ENCODE data around the gene BEND6. TPM values are rescaled to one million over a fixed set of nuclear protein-coding genes. Genes with fewer than 3 reads are reported as not detected.

The BEND6 gene
- total and polyA plus RNA-seq, 2 donors (not counting 1 experiment from before 2014, with no cell fraction given) = not detected

DNA sequence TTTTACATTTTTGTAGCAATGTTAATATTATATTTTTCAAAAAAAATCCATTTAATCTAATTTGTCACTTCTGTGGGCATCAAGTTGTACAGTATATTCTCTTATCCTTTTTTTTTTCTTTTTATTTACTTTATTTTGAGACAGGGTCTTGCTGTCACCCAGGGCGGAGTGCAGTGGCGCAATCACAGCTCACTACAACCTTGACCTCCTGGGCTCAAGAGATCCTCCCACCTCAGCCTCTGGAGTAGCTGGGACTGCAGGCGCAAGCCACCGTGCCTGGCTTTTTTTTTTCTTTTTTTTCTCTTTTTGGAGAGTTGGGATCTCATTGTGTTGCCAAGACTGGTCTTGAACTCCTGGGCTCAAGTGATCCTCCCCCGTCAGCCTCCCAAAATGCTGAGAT is 14.4 kb upstream of the BEND6 start:
- H3K27ac ChIP-seq (ENCODE audit: low read length in 2 of 2) = no peak overlapping the region
- no peak for TF ChIP-seq EZH2 (IDR thresholded peaks at IDR 0.05; ENCODE audit: borderline replicate concordance, insufficient read depth, low read depth, low read length, poor library complexity, severe bottlenecking)
- TF ChIP-seq, protein P1, sequence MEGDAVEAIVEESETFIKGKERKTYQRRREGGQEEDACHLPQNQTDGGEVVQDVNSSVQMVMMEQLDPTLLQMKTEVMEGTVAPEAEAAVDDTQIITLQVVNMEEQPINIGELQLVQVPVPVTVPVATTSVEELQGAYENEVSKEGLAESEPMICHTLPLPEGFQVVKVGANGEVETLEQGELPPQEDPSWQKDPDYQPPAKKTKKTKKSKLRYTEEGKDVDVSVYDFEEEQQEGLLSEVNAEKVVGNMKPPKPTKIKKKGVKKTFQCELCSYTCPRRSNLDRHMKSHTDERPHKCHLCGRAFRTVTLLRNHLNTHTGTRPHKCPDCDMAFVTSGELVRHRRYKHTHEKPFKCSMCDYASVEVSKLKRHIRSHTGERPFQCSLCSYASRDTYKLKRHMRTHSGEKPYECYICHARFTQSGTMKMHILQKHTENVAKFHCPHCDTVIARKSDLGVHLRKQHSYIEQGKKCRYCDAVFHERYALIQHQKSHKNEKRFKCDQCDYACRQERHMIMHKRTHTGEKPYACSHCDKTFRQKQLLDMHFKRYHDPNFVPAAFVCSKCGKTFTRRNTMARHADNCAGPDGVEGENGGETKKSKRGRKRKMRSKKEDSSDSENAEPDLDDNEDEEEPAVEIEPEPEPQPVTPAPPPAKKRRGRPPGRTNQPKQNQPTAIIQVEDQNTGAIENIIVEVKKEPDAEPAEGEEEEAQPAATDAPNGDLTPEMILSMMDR (IDR thresholded peaks at IDR 0.05) = no peak
- WGBS (ENCODE audit: insufficient coverage) = 100% methylated on average over 1 of the region's 5 CpGs
- DNase-seq (no peak), ATAC-seq (ENCODE audit: low read depth) (no peak)
- Mint-ChIP-seq H3K4me3 (no peak overlapping the region), H3K27me3 (peaks cover 17% of the 10 kb centered on the region), H3K9me3 (ENCODE audit: insufficient read depth) (no peaks in the 10 kb centered on the region), H3K27ac (no peak overlapping the region), H3K4me1 (no peaks in the 10 kb centered on the region)
- H3K27me3 ChIP-seq (replicated peaks in 1 of 4; ENCODE audit: control extremely low read depth in 1 of 4, control insufficient read depth in 3 of 4, insufficient read depth in 4 of 4, low read length in 3 of 4) = peaks cover 0 to 11% (median 4%) of the 10 kb centered on the region in 4 experiments
- CTCF ChIA-PET = no interaction called here
- H4K20me1 ChIP-seq (ENCODE audit: control insufficient read depth, insufficient read depth, low read length, poor library complexity, severe bottlenecking) = no peaks in the 10 kb centered on the region
- no peak overlapping the region for H3K4me2 ChIP-seq (replicated peaks; ENCODE audit: low read depth, low read length, poor library complexity, severe bottlenecking)
- H3K4me1 ChIP-seq (ENCODE audit: control insufficient read depth in 2 of 2, insufficient read depth in 2 of 2, low read length in 2 of 2) = no peaks in the 10 kb centered on the region
- H3K4me3 ChIP-seq (ENCODE audit: control extremely low read depth in 1 of 5, extremely low read depth in 1 of 5, insufficient read depth in 1 of 5, low read depth in 2 of 5, low read length in 4 of 5) = no peak overlapping the region
- no peak overlapping the region for H2AFZ ChIP-seq (ENCODE audit: insufficient read depth, low read depth, low read length, poor library complexity, severe bottlenecking)
- H3K9me3 ChIP-seq (ENCODE audit: control extremely low read depth in 1 of 3, control insufficient read depth in 2 of 3, insufficient read depth in 1 of 3, low read length in 2 of 3) = peaks cover 3 to 13% (median 10%) of the 10 kb centered on the region in 3 donors
- H3K79me2 ChIP-seq (ENCODE audit: control insufficient read depth, insufficient read depth, low read length) = no peaks in the 10 kb centered on the region
- intact Hi-C loops (cut with micrococcal nuclease) = no loop called here
- no peaks in the 10 kb centered on the region for H3K36me3 ChIP-seq (replicated peaks in 1 of 2; ENCODE audit: control extremely low read depth in 1 of 2, control insufficient read depth in 1 of 2, extremely low read depth in 1 of 2, insufficient read depth in 2 of 2, low read length in 1 of 2)
- no peak overlapping the region for H3K9ac ChIP-seq (ENCODE audit: low read length)
- POLR2A ChIA-PET = no interaction called here

DNA sequence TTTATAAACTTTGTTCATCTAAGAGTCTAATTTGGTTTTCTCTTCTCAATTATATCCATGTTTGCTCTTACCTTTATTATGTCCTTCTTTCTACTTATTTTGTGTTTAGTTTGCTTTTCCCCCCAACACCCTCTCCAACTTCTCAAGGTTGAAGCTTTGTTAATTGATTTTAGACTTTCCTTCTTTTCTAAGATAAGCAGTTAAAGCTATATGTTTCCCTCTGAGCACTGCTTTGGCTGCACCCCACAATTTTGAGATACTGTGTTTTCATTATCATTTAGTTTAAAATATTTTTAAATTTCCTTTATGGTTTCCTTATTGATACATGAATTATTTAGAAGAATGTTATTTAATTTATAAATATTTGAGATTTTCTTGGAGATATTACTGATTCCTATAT is 13.9 kb upstream of the BEND6 start:
- TF ChIP-seq, protein P1 (IDR thresholded peaks at IDR 0.05) = no peak
- TF ChIP-seq EZH2 (IDR thresholded peaks at IDR 0.05; ENCODE audit: borderline replicate concordance, insufficient read depth, low read depth, low read length, poor library complexity, severe bottlenecking) = no peak
- DNase-seq = no peak
- Mint-ChIP-seq H3K4me3 (no peak overlapping the region), H3K9me3 (ENCODE audit: insufficient read depth) (no peaks in the 10 kb centered on the region), H3K27me3 (peaks cover 19% of the 10 kb centered on the region), H3K4me1 (no peaks in the 10 kb centered on the region), H3K27ac (no peak overlapping the region)
- Histone ChIP-seq H3K27ac (ENCODE audit: low read length in 2 of 2) (no peak overlapping the region), H3K9me3 (ENCODE audit: control extremely low read depth in 1 of 3, control insufficient read depth in 2 of 3, insufficient read depth in 1 of 3, low read length in 2 of 3) (peaks cover 3 to 13% (median 10%) of the 10 kb centered on the region in 3 donors), H4K20me1 (ENCODE audit: control insufficient read depth, insufficient read depth, low read length, poor library complexity, severe bottlenecking) (no peaks in the 10 kb centered on the region), H3K27me3 (replicated peaks in 1 of 4; ENCODE audit: control extremely low read depth in 1 of 4, control insufficient read depth in 3 of 4, insufficient read depth in 4 of 4, low read length in 3 of 4) (peaks cover 0 to 11% (median 4%) of the 10 kb centered on the region in 4 experiments), H3K4me2 (replicated peaks; ENCODE audit: low read depth, low read length, poor library complexity, severe bottlenecking) (no peak overlapping the region), H3K4me3 (ENCODE audit: control extremely low read depth in 1 of 5, extremely low read depth in 1 of 5, insufficient read depth in 1 of 5, low read depth in 2 of 5, low read length in 4 of 5) (no peak overlapping the region), H3K36me3 (replicated peaks in 1 of 2; ENCODE audit: control extremely low read depth in 1 of 2, control insufficient read depth in 1 of 2, extremely low read depth in 1 of 2, insufficient read depth in 2 of 2, low read length in 1 of 2) (no peaks in the 10 kb centered on the region), H2AFZ (ENCODE audit: insufficient read depth, low read depth, low read length, poor library complexity, severe bottlenecking) (no peak overlapping the region), H3K9ac (ENCODE audit: low read length) (no peak overlapping the region), H3K79me2 (ENCODE audit: control insufficient read depth, insufficient read depth, low read length) (no peaks in the 10 kb centered on the region), H3K4me1 (ENCODE audit: control insufficient read depth in 2 of 2, insufficient read depth in 2 of 2, low read length in 2 of 2) (no peaks in the 10 kb centered on the region)
- CTCF ChIA-PET = no interaction called here
- no peak for ATAC-seq (ENCODE audit: low read depth)
- POLR2A ChIA-PET = no interaction called here
- intact Hi-C loops (cut with micrococcal nuclease) = no loop called here

Data from B cell (primary cell).